ENCODE results near the gene PHETA2. TPM values are rescaled to one million over a fixed set of nuclear protein-coding genes. Genes with fewer than 3 reads are reported as not detected.

Gene PHETA2
- total and polyA plus RNA-seq, 2 of the 8 experiments (the other 6 are each of a cell fraction or from before 2014, with no cell fraction given), result 7.4 to 7.6 TPM

DNA sequence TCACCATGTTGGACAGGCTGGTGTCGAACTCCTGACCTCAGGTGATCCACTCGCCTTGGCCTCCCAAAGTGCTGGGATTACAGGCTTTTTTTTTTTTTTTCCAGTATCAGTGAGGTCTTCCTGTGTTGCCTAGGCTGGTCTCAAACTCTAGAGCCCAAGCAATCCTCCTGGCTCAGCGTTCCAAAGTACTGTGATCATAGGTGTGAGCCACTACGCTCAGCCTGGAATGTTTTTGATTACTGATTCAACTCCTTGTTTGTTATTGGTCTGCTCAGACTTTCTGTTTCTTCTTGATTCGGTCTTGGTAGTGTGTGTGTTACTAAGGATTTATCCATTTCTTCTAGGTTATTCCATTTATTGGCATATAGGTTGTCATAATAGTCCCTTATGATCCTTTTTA is 34.8 kb upstream of the PHETA2 start:
- Histone ChIP-seq H4K20me1 (replicated peaks in 1 of 2; ENCODE audit: control insufficient read depth in 1 of 2, insufficient read depth in 2 of 2, low read length in 2 of 2) (no peaks in the 10 kb centered on the region), H2BK5ac (ENCODE audit: low read depth, low read length) (no peak overlapping the region), H3K4me1 (replicated peaks in 1 of 4; ENCODE audit: control insufficient read depth in 3 of 4, insufficient read depth in 4 of 4, low read length in 3 of 4) (no peaks in the 10 kb centered on the region), H3K36me3 (ENCODE audit: control insufficient read depth in 2 of 4, insufficient read depth in 4 of 4, low read length in 3 of 4) (no peaks in the 10 kb centered on the region), H4K8ac (ENCODE audit: extremely low read depth, insufficient read depth, low read length) (no peak overlapping the region), H3K27me3 (replicated peaks in 1 of 4; ENCODE audit: control insufficient read depth in 3 of 4, extremely low read depth in 1 of 4, insufficient read depth in 3 of 4, low read length in 3 of 4) (no peaks in the 10 kb centered on the region; a peak in 1 of 7 replicates), H3K18ac (ENCODE audit: extremely low read depth, low read length) (no peak overlapping the region), H2BK12ac (ENCODE audit: low read depth, low read length) (no peak overlapping the region), H4K91ac (replicated peaks; ENCODE audit: insufficient read length, low read length) (no peak overlapping the region), H3K23me2 (ENCODE audit: low read depth, low read length) (no peaks in the 10 kb centered on the region), H2BK15ac (ENCODE audit: low read length) (no peak overlapping the region), H3K9ac (replicated peaks in 1 of 4; ENCODE audit: extremely low read depth in 1 of 4, low read depth in 3 of 4, low read length in 3 of 4) (no peak overlapping the region), H3K79me2 (ENCODE audit: control insufficient read depth in 1 of 2, insufficient read depth in 2 of 2, low read length in 2 of 2) (no peaks in the 10 kb centered on the region), H3K9me3 (ENCODE audit: insufficient read depth in 2 of 2, low read depth in 1 of 2, low read length in 1 of 2) (peaks cover 5 to 6% of the 10 kb centered on the region in 2 experiments; a peak in 3 of 4 replicates), H3K79me1 (ENCODE audit: low read depth, low read length) (no peaks in the 10 kb centered on the region), H2BK20ac (ENCODE audit: low read length) (no peak overlapping the region), H2AK5ac (ENCODE audit: low read depth, low read length) (no peak overlapping the region), H3K4ac (replicated peaks; ENCODE audit: insufficient read length, low read depth, low read length) (no peak overlapping the region), H2BK120ac (replicated peaks; ENCODE audit: low read depth, low read length) (no peak overlapping the region), H2AFZ (ENCODE audit: low read length) (no peak overlapping the region), H3K14ac (ENCODE audit: insufficient read length) (no peak overlapping the region), H4K5ac (ENCODE audit: insufficient read length, low read depth, low read length) (no peak overlapping the region), H3K27ac (ENCODE audit: low read depth, low read length) (no peak overlapping the region), H3K56ac (replicated peaks; ENCODE audit: insufficient read length, low read depth, low read length) (no peak overlapping the region), H3K4me3 (ENCODE audit: extremely low read depth in 1 of 4, insufficient read depth in 2 of 4, low read depth in 3 of 4, low read length in 4 of 4) (no peak overlapping the region), H3K4me2 (ENCODE audit: insufficient read depth in 1 of 2, low read depth in 2 of 2, low read length in 2 of 2) (no peak overlapping the region), H3K23ac (ENCODE audit: insufficient read length) (no peak overlapping the region)
- POLR2A ChIA-PET (ENCODE audit: partially characterized antibody), result no interaction called here
- FAIRE-seq (no peak), DNase-seq (ENCODE audit: low read depth in 1 of 2, low spot score in 2 of 2) (no peak)
- 92% methylated on average over 5 of the region's 5 CpGs; no CpG with 5 or more reads in 1 of the 2 experiments for WGBS, 2 experiments (ENCODE audit: extremely low coverage in 1 of 2, insufficient coverage in 1 of 2, insufficient read length in 1 of 2, insufficient replicate concordance in 2 of 2, low coverage in 1 of 2, low lambda C conversion rate in 2 of 2, missing lambda C conversion rate in 1 of 2)
- TF ChIP-seq KDM1A (IDR thresholded peaks at IDR 0.05; ENCODE audit: borderline replicate concordance, low read length) (no peak), EP300 (IDR thresholded peaks at IDR 0.05; ENCODE audit: borderline replicate concordance in 1 of 2, low read depth in 2 of 2, low read length in 2 of 2) (no peak), ASH2L (IDR thresholded peaks at IDR 0.05; ENCODE audit: low read length) (no peak)
- CTCF ChIA-PET (ENCODE audit: partially characterized antibody), result no interaction called here

Data from H1 (cell line).